HG02885 (cell line): Measurements from ENCODE around the gene ZBTB16.

Experiments used
- ATAC-seq: cut with Tn5 transposase; IDR thresholded peaks from one replicate; pipeline ENCODE4 v1.9.1; 2021; ENCODE audit warnings: mild to moderate bottlenecking; ENCODE audit not compliant: unreplicated experiment, poor library complexity

ZBTB16 gene

GRCh38 chr11:114161486-114162250 is 102.2 kb downstream of the ZBTB16 start:
- no peak for ATAC-seq

- no peak for ATAC-seq
Measured at GRCh38 chr11:114162719-114163123, 103.2 kb downstream of the ZBTB16 start.

GRCh38 chr11:114163229-114163631 is 103.7 kb downstream of the ZBTB16 start:
- ATAC-seq, result no peak

DNA sequence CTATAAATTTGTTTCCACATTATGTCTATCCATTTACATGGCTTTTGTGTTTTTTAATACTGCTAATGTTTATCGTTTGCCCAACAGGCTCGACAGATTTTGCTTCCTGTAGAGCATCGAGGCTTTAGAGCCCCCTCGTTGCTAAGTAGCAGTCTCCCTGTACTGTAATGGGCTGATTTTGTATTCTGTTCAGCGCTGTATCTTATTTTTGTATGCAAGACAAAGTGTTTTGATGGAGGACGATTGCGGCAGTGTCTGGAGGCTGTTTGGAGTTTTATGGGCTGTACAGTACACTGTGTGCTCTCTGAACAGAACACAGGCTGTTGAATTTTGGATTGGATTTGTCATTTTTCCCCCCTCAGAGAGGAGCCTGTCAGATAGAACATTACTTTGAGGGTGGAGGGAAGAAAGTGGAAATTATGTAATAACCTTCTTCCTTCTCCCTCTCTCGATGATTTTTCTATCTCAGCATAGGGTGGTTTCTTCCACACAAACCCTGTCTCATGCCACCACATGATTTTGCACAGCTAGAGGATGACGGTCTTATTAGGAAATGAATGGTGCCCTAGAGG is 104.4 kb downstream of the ZBTB16 start:
- ATAC-seq, result no peak

GRCh38 chr11:114164546-114164945 is 105.0 kb downstream of the ZBTB16 start:
- ATAC-seq, result no peak

DNA sequence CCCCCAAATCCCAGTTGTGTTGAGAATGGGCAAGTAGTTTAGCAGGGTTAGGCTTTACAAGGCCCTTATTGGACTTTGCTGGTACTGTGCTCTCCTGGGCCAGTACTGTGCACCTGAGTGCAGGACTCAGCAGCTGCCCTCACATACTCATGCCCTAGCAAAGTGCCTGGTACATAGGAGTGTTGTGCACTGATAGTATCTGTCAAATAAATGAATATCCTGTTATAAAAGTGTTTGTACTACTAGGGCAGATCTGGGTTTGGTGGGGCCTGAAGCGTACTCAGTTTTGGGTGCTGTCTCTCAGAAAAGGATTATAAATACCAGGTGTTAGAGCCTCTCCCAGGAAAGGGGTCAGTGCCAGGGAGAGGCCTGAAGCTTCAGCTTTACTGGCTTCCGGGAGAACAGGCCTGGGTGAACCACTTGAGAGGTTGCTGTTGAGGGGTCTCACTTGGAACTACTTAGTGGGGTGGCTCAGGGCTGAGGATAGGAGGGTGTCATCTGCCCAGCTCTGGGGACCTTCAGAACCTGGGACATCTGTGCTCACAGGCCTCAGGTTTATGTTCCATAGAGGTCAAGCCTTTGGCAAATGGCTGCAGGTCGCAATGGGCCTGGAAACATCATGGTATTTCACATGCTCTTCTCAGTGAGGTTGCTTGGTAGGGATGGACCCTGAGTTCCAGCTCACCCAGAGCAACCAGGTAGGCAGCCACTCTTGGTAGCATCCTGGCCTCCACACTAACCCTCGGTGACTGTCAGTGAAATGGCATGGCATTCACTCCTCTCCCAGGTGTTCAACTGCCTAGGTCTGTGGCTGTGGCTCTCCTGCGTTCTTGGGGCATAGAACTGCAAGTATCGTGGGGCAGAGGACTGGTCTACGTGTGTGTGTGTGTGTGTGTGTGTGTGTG is 106.1 kb downstream of the ZBTB16 start:
- ATAC-seq, result no peak

- no peak for ATAC-seq
Measured at GRCh38 chr11:114166362-114166761, 106.9 kb downstream of the ZBTB16 start.

GRCh38 chr11:114166897-114167323 is 107.4 kb downstream of the ZBTB16 start:
- no peak for ATAC-seq

- no peak for ATAC-seq
Measured at GRCh38 chr11:114167355-114167754, 107.8 kb downstream of the ZBTB16 start.

DNA sequence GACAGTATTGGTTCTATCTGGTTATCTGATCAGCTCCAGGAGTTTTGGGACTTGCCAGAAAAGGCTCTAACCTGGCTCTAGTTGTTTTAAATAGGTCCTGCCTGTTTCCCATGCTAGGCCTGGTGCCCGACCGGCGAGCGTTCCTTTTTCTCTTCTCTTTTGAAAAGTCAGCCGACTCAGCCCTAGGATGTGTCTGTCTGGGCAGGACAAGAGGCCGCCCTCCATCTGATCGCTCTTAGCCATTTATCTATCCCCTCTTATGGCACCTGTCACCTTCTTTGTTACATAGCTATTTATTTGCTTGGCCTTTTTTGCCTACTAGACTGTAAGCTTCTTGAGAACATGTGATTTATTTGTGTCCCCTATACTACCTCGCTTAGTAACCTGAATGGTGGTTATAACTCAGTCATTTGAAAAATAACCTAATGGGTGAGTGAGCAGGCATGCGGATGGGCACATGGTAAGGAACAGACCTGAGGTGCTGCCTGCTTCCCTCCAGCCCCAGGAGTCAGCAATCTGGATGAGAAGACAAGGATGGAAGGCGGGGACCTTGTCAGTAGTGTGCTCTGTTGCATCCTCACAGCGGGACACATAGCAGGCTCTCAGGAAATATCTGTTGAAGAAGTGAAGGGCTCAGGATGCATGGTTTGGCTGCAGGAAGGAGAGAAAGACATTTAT is 108.4 kb downstream of the ZBTB16 start:
- no peak for ATAC-seq

DNA sequence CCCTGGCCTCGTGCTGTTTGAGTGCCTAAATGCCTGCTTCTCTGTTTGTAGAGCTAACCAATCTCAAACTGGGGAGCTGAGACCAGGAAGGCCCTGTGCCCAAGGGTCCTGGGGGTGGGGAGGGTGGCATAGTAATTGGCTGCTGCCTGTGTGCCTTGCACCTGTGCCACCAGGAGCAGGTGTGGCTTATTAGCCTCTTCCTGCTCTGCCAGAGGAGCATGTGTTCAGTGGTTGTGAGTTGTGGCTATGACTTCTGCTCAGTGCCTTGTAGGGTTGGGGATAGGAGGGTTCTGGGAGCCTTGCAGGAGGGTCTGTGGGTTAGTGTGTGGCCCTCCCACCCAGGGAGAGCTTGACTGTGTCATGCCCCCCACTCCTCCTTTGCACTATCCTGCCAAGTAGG is 109.2 kb downstream of the ZBTB16 start:
- no peak for ATAC-seq

GRCh38 chr11:114169321-114169749 is 109.8 kb downstream of the ZBTB16 start:
- ATAC-seq, result no peak

GRCh38 chr11:114169821-114170220 is 110.3 kb downstream of the ZBTB16 start:
- no peak for ATAC-seq

DNA sequence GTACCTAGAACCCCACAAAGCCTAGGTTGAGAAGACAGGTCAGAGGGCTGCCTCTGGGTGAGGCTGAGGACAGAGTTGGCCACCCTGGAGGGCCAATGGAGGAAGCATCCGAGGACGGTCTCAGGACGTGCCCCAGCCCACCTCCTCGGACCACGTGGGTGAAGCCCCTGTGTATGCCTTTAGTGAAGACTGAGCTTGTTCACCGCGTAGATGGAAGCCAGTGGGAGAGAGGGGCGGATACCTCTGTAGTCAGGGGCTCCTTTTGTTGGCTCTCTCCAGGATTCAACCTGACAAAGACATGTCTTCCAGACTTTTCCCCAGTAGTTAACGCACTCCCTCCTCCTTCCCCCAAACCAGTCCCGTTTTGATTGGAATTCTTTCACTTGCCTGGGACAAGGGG is 110.7 kb downstream of the ZBTB16 start:
- ATAC-seq, result no peak

DNA sequence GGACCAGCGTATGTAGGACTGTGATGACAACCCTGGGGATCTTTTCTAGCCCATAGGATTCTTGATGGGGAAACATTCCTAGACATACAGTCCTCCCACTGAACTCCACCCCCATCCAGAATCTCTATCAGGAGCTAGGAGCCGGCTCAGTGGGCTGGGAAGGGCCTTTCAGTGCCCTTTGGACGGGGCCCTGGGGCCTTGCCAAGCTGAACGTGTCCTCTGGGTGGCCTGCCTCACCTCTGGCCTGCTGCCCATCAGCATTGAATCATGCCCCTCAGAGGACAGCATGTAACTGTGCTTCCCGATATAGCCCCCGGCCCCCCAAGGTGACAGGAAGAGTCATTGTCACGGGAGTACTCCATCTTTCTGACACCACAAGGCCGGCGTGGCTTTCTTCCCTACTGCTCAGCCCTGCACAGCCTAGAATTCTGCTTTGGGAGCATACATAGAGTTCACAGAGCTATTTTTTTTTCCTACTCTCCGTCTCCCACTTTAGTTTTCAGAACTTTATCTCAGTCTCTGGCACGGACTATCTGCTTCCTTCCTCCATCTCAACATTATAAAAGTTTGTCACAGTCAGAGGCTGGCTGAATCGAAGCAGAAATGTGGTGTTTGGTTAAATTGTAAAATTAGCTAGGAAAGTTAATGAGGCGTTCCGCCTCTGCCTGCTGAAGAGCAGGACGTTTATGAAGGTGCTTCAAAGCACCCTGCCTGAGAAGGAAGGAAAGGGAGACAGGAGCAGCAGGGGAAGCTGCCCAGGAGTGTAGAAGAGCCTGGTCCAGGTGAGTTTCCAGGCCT is 111.9 kb downstream of the ZBTB16 start:
- no peak for ATAC-seq

DNA sequence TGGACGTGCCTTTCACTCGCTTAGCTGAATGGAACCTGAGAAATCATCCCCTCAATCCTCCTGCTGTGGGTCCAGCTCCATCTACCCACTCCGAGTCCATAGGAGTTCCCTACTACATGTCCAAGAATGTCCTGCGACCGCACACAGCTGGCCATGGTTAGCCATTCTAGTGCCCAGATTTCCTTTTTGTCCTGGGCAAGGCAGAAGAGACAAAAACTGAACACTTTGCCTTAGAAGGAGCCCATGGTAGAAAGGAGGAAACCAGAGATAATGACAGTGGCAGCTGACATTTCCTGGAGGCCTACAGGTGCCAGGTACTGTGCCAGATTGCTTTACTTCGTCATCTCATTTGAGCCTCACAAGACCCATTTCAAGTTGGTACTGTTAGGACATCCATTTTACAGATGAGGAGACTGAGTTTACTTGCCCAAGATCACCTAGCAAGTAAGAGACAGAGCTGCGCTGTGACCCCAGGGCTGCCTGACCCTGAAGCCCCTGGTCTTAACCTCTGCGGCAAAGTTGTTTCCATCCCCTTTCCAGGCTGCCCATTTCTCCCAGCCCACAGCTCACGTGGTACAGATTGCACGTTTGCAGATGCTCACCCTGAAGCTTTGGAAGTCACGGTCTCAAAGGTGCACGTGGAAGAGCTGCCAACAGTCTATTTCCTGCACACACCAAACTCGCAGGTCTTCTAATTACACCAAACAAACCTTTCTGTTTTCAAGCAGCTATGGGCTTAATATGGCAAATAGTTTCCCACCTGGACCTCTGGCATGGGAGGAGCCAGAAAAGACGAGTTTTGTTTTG is 112.7 kb downstream of the ZBTB16 start:
- ATAC-seq, result no peak

GRCh38 chr11:114172871-114173444 is 113.4 kb downstream of the ZBTB16 start:
- no peak for ATAC-seq

DNA sequence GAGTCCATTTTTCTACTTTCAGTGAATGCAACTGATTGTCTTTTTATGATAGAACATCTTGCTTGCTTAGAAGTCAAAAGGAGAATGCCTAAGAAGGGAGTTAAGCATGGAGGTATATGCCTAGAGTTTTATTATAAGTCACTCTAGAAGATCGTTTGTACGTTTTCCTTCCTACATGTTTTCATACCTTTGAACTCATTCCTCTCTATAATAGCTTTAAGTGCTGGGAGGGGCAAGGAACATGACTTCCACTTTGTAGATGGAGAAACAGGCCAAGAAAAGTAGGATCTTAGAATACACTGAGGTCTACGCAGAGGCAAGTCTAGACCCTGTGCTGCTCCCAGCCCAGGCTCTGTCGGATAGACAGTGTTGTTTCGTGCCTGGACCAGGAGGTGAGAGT is 114.3 kb downstream of the ZBTB16 start:
- ATAC-seq, result no peak
